H1 (cell line): ENCODE data around the gene METTL2A. TPM values are rescaled to one million over a fixed set of nuclear protein-coding genes. Genes with fewer than 3 reads are reported as not detected.
"Not testable (repeated sequence)": the region's sequence is repeated elsewhere in the genome, so short reads cannot be mapped to it uniquely, and the experiment has no call there.

ENCODE experiments used
- CTCF ChIA-PET: fragments of 300-600 bp; sonication (Branson Sonifier 250); formaldehyde crosslinking; loops from one replicate; lab custom pipeline; 2021; ENCODE audit not compliant: partially characterized antibody; lab: Charles Lee
- POLR2A ChIA-PET: fragments of 300-600 bp; sonication (Branson Sonifier 250); formaldehyde crosslinking; loops from one replicate; lab custom pipeline; 2021; ENCODE audit warnings: inconsistent platforms; ENCODE audit not compliant: partially characterized antibody; lab: Charles Lee
- DNase-seq, 2 experiments: peaks; one replicate each; pipeline versions ENCODE4 v3.0.0 to v3.0.0-alpha.2; 2010 to 2022; ENCODE audit warnings: low spot score in 2 of 2, low read depth in 1 of 2, mixed read lengths in 1 of 2
- FAIRE-seq: peaks from 2 replicates; lab custom pipeline; 2011; peaks lifted over from hg19 to GRCh38; lab: Jason Lieb, UNC
- H2AFZ ChIP-seq: 2 replicates; pipeline ENCODE4 v1.8.1; 2012; ENCODE audit warnings: low read length, inconsistent platforms
- H2AK5ac ChIP-seq: 2 replicates; pipeline ENCODE4 v1.6.1; 2013; ENCODE audit warnings: low read depth, low read length
- H2BK120ac ChIP-seq: replicated peaks from 2 replicates; pipeline ENCODE3; 2013; ENCODE audit warnings: low read depth, low read length, inconsistent platforms
- H2BK12ac ChIP-seq: 2 replicates; pipeline ENCODE4 v1.6.1; 2013; ENCODE audit warnings: low read depth, low read length
- H2BK15ac ChIP-seq: 2 replicates; pipeline ENCODE4 v1.6.1; 2013; ENCODE audit warnings: low read length
- H2BK20ac ChIP-seq: 2 replicates; pipeline ENCODE4 v1.6.1; 2013; ENCODE audit warnings: low read length
- H2BK5ac ChIP-seq: 2 replicates; pipeline ENCODE4 v1.6.1; 2013; ENCODE audit warnings: low read depth, low read length
- H3K14ac ChIP-seq: 2 replicates; pipeline ENCODE4 v1.6.1; 2013; ENCODE audit warnings: inconsistent platforms; ENCODE audit not compliant: insufficient read length
- H3K18ac ChIP-seq: 2 replicates; pipeline ENCODE4 v1.6.1; 2013; ENCODE audit warnings: low read length; ENCODE audit errors: extremely low read depth
- H3K23ac ChIP-seq: 2 replicates; pipeline ENCODE4 v1.6.1; 2013; ENCODE audit warnings: inconsistent platforms; ENCODE audit not compliant: insufficient read length
- H3K23me2 ChIP-seq: 2 replicates; pipeline ENCODE4 v1.6.1; 2013; ENCODE audit warnings: low read depth, low read length
- H3K27ac ChIP-seq: 2 replicates; pipeline ENCODE4 v1.6.1; 2011; ENCODE audit warnings: low read depth, low read length, inconsistent platforms
- H3K27me3 ChIP-seq, 4 experiments: replicated peaks in 1 of 4; 1 replicate in 1 of 4; 2 replicates in 3 of 4; pipeline versions ENCODE4 v1.6.1 to v1.8.1; 2011 to 2013; ENCODE audit warnings: low read length in 3 of 4, mild to moderate bottlenecking in 3 of 4, inconsistent platforms in 2 of 4, mixed read lengths in 2 of 4, moderate library complexity in 1 of 4; ENCODE audit not compliant: control insufficient read depth in 3 of 4, insufficient read depth in 3 of 4; ENCODE audit errors: extremely low read depth in 1 of 4
- H3K36me3 ChIP-seq, 4 experiments: 2 replicates each; pipeline versions ENCODE4 v1.6.1 to v1.8.1; 2011 to 2013; ENCODE audit warnings: mild to moderate bottlenecking in 4 of 4, low read length in 3 of 4, moderate library complexity in 2 of 4, control low read depth in 1 of 4, inconsistent platforms in 1 of 4; ENCODE audit not compliant: insufficient read depth in 4 of 4, control insufficient read depth in 2 of 4
- H3K4ac ChIP-seq: replicated peaks from 2 replicates; pipeline ENCODE3; 2013; ENCODE audit warnings: low read length, low read depth, mixed read lengths, inconsistent platforms; ENCODE audit not compliant: insufficient read length
- H3K4me1 ChIP-seq, 4 experiments: replicated peaks in 1 of 4; 1 replicate in 1 of 4; 2 replicates in 3 of 4; pipeline versions ENCODE4 v1.6.1 to v1.8.1; 2011 to 2013; ENCODE audit warnings: low read length in 3 of 4, inconsistent platforms in 2 of 4, mixed read lengths in 1 of 4; ENCODE audit not compliant: insufficient read depth in 4 of 4, control insufficient read depth in 3 of 4
- H3K4me2 ChIP-seq, 2 experiments: 2 replicates each; pipeline versions ENCODE4 v1.6.1 to v1.8.1; 2011 to 2013; ENCODE audit warnings: low read depth in 2 of 2, low read length in 2 of 2, control low read depth in 1 of 2, inconsistent platforms in 1 of 2, mild to moderate bottlenecking in 1 of 2; ENCODE audit not compliant: insufficient read depth in 1 of 2
- H3K4me3 ChIP-seq, 4 experiments: fragments of 200-600, 300-600 bp in 1 of 4; sonication (generic), shearing (Covaris generic), sonication (Bioruptor Twin) in 1 of 4; 2 replicates each; pipeline versions ENCODE4 v1.5.1 to v1.8.1; 2011 to 2016; ENCODE audit warnings: low read length in 4 of 4, low read depth in 3 of 4, control low read depth in 2 of 4, inconsistent platforms in 2 of 4, mild to moderate bottlenecking in 2 of 4, mixed read lengths in 1 of 4, moderate library complexity in 1 of 4; ENCODE audit not compliant: insufficient read depth in 2 of 4; ENCODE audit errors: extremely low read depth in 1 of 4
- H3K56ac ChIP-seq: replicated peaks from 2 replicates; pipeline ENCODE3; 2013; ENCODE audit warnings: low read depth, mild to moderate bottlenecking, mixed read lengths, low read length, inconsistent platforms; ENCODE audit not compliant: insufficient read length
- H3K79me1 ChIP-seq: 2 replicates; pipeline ENCODE4 v1.6.1; 2013; ENCODE audit warnings: low read depth, low read length, control low read depth
- H3K79me2 ChIP-seq, 2 experiments: 2 replicates each; pipeline versions ENCODE4 v1.6.1 to v1.8.1; 2012 to 2013; ENCODE audit warnings: low read length in 2 of 2, mild to moderate bottlenecking in 2 of 2, inconsistent platforms in 1 of 2; ENCODE audit not compliant: insufficient read depth in 2 of 2, control insufficient read depth in 1 of 2
- H3K9ac ChIP-seq, 4 experiments: replicated peaks in 1 of 4; 1 replicate in 1 of 4; 2 replicates in 3 of 4; pipeline versions ENCODE4 v1.6.1 to v1.8.1; 2011 to 2013; ENCODE audit warnings: low read depth in 3 of 4, low read length in 3 of 4, control low read depth in 2 of 4, mild to moderate bottlenecking in 2 of 4, moderate library complexity in 2 of 4, inconsistent platforms in 1 of 4; ENCODE audit errors: extremely low read depth in 1 of 4
- H3K9me3 ChIP-seq, 2 experiments: 2 replicates each; pipeline versions ENCODE4 v1.6.1 to v1.8.1; 2012 to 2013; ENCODE audit warnings: mild to moderate bottlenecking in 2 of 2, moderate library complexity in 2 of 2, control low read depth in 1 of 2, inconsistent platforms in 1 of 2, low read depth in 1 of 2, low read length in 1 of 2, mixed read lengths in 1 of 2; ENCODE audit not compliant: insufficient read depth in 2 of 2
- H4K20me1 ChIP-seq, 2 experiments: replicated peaks in 1 of 2; 2 replicates each; pipeline versions ENCODE3 to v1.8.1; 2011 to 2013; ENCODE audit warnings: inconsistent platforms in 2 of 2, low read length in 2 of 2, mild to moderate bottlenecking in 1 of 2; ENCODE audit not compliant: insufficient read depth in 2 of 2, control insufficient read depth in 1 of 2
- H4K5ac ChIP-seq: 2 replicates; pipeline ENCODE4 v1.6.1; 2013; ENCODE audit warnings: low read length, low read depth, mixed read lengths, inconsistent platforms; ENCODE audit not compliant: insufficient read length
- H4K8ac ChIP-seq: 2 replicates; pipeline ENCODE4 v1.8.0; 2013; ENCODE audit warnings: mild to moderate bottlenecking, moderate library complexity, low read length, inconsistent platforms; ENCODE audit not compliant: insufficient read depth; ENCODE audit errors: extremely low read depth
- H4K91ac ChIP-seq: replicated peaks from 2 replicates; pipeline ENCODE3; 2013; ENCODE audit warnings: low read length, mixed read lengths, inconsistent platforms; ENCODE audit not compliant: insufficient read length
- ASH2L ChIP-seq: fragments of 200-600, 300-600 bp; sonication (generic); IDR thresholded peaks from one replicate; pipeline ENCODE4 v1.7.1; 2017; ENCODE audit warnings: low read length
- PHF8 ChIP-seq: fragments of 200-600 bp; sonication (generic); conservative IDR thresholded peaks from 2 replicates; pipeline ENCODE4 v1.7.1; 2012; ENCODE audit warnings: low read depth, mild to moderate bottlenecking, inconsistent platforms, low read length, moderate library complexity
- WGBS, 2 experiments: shearing (Covaris generic) in 1 of 2; methylation state at CpG; one replicate each; pipeline versions ENCODE4 v1.1.6 to v1.1.7; 2013 to 2015; ENCODE audit warnings: low lambda C conversion rate in 2 of 2, mixed read lengths in 2 of 2, inconsistent platforms in 1 of 2, low coverage in 1 of 2, missing lambda C conversion rate in 1 of 2; ENCODE audit not compliant: insufficient replicate concordance in 2 of 2, insufficient coverage in 1 of 2, insufficient read length in 1 of 2; ENCODE audit errors: extremely low coverage in 1 of 2, missing lambda C conversion rate in 1 of 2; 5-methylcytosine and 5-hydroxymethylcytosine counted together
- polyA plus RNA-seq, 7 experiments: library from polyadenylated mRNA; depleted of rRNA in 3 of 7; stranded (reverse) in 5 of 7; unstranded in 2 of 7; fragments of >200 nt in 5 of 7; fragments of 200-250 nt in 2 of 7; gene quantifications; 1 replicate in 5 of 7; 2 replicates in 1 of 7; 4 replicates in 1 of 7; pipeline versions ENCODE4 v1.2.1 to v1.2.3, GENCODE V29; 2011 to 2013; ENCODE audit warnings: missing spikeins in 2 of 7, mixed read lengths in 2 of 7
- total RNA-seq: library from RNA; stranded (reverse); fragmentation: NEBNext Ultra II Directional; extraction: Animal tissue kit (Norgen Biotek cat#: 25700); gene quantifications from 2 replicates; pipeline ENCODE4 v1.2.1, GENCODE V29; 2021

The METTL2A gene
- total and polyA plus RNA-seq, 2 of the 8 experiments (the other 6 are each of a cell fraction or from before 2014, with no cell fraction given): 16.2 to 40.5 TPM

- H3K9ac ChIP-seq: peak overlapping the region; percentile 40 to 88 (median 64)
- H2AFZ ChIP-seq, H2AK5ac ChIP-seq, CTCF ChIA-PET, H4K5ac ChIP-seq, H3K23ac ChIP-seq, H3K9me3 ChIP-seq, H3K14ac ChIP-seq, H3K4ac ChIP-seq, H2BK120ac ChIP-seq, H3K23me2 ChIP-seq, H2BK15ac ChIP-seq, H2BK20ac ChIP-seq, H3K56ac ChIP-seq, H2BK5ac ChIP-seq, FAIRE-seq, H4K20me1 ChIP-seq, H4K91ac ChIP-seq, H3K79me1 ChIP-seq, H3K27me3 ChIP-seq, H3K4me1 ChIP-seq, H3K27ac ChIP-seq, H3K18ac ChIP-seq, H3K36me3 ChIP-seq, H2BK12ac ChIP-seq: not testable (repeated sequence)
- POLR2A ChIA-PET: interaction anchor here (0.6 kb wide), 1 partner anchor 1969 kb away, joined by 3 read pairs; no protein-coding TSS in a partner anchor
- peak; percentile 34 for TF ChIP-seq ASH2L
- TF ChIP-seq PHF8: 0 out of 2 replicates have a peak, but pooled peaks have one; percentile 8
- H3K4me2 ChIP-seq: peak overlapping the region; percentile 68 to 77
- WGBS, 2 experiments: 16% methylated on average over 9 of the region's 22 CpGs; no CpG with 5 or more reads in 1 of the 2 experiments
- H3K4me3 ChIP-seq: peak overlapping the region; percentile 63 to 84 (median 73)
- H3K79me2 ChIP-seq: peaks cover 0 to 50% of the 10 kb centered on the region in 2 experiments; a peak in 2 of 4 replicates
- DNase-seq: peak in 1 of 2 experiments; percentile 69
- peak overlapping the region; percentile 80; the same call in 1 of the 2 replicates for H4K8ac ChIP-seq
Measured at GRCh38 chr17:62479639-62480258, 56.1 kb downstream of the METTL2A start.
